OCI-LY3 (cell line): ENCODE results near the gene RPS6KA2.

Source experiments
- EZH2phosphoT487 ChIP-seq: fragments of 200-600 bp; shearing (Covaris generic); IDR thresholded peaks from 2 replicates; pipeline ENCODE4 v1.6.1; 2018; ENCODE audit warnings: antibody characterized with exemption, mixed run types, low read depth
- TF ChIP-seq, protein P1 (sequence below): fragments of 200-600, 300-600 bp; sonication (generic); IDR thresholded peaks from 2 replicates; pipeline ENCODE4 v1.5.1; 2014; ENCODE audit warnings: antibody characterized with exemption, low read length, low read depth

DNA sequence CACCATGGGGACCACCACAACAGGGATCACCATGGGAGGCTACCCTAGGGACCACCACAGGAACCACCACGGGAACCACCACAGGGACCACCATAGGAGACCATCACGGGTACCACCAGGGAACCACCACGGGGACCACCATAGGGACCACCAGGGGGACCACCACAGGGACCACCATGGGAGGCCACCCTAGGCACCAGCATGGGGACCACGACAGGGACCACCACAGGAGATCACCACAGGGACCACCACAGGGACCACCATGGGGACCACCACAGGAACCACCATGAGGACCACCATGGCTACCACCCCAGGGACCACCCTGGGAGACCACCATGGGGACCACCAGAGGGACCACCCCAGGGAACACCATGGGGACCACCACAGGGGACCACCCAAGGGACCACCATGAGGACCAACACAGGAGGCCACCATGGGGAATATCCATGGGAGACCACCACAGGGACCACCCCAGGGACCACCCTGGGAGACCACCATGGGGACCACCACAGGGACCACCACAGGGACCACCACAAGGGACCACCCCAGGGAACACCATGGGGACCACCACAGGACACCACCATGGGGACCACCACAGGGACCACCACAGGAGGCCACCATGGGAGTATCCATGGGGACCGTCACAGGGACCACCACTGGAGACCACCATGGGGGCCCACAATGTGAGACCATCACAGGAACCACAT lies 176.7 kb downstream of the RPS6KA2 start:
- TF ChIP-seq, protein P1, sequence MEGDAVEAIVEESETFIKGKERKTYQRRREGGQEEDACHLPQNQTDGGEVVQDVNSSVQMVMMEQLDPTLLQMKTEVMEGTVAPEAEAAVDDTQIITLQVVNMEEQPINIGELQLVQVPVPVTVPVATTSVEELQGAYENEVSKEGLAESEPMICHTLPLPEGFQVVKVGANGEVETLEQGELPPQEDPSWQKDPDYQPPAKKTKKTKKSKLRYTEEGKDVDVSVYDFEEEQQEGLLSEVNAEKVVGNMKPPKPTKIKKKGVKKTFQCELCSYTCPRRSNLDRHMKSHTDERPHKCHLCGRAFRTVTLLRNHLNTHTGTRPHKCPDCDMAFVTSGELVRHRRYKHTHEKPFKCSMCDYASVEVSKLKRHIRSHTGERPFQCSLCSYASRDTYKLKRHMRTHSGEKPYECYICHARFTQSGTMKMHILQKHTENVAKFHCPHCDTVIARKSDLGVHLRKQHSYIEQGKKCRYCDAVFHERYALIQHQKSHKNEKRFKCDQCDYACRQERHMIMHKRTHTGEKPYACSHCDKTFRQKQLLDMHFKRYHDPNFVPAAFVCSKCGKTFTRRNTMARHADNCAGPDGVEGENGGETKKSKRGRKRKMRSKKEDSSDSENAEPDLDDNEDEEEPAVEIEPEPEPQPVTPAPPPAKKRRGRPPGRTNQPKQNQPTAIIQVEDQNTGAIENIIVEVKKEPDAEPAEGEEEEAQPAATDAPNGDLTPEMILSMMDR, result no peak
- TF ChIP-seq EZH2phosphoT487, result no peak
